Heart right ventricle (tissue), 16 donors: ENCODE data around the gene USP20. TPM values are rescaled to one million over a fixed set of nuclear protein-coding genes. Genes with fewer than 3 reads are reported as not detected.

Experiments
- ATAC-seq, 8 donors: fragments of 200-7000 bp; cut with Tn5 transposase; one replicate each; pipeline ENCODE4 v1.9.1; 2020; ENCODE audit warnings: mild to moderate bottlenecking in 8 of 8, moderate library complexity in 8 of 8, moderate number of reproducible peaks in 1 of 8
- DNase-seq, 2 donors: peaks; one replicate each; pipeline ENCODE4 v3.0.0-alpha.2; 2020
- H3K27ac ChIP-seq, 10 donors: fragments of 200-600 bp; sonication (generic) in 2 of 10; one replicate each; pipeline versions ENCODE4 v1.5.0 to v1.8.0; 2020 to 2022; ENCODE audit warnings: mild to moderate bottlenecking in 3 of 10
- H3K27me3 ChIP-seq, 7 donors: fragments of 200-600 bp; one replicate each; pipeline ENCODE4 v1.8.0; 2021 to 2022; ENCODE audit warnings: mild to moderate bottlenecking in 2 of 7
- H3K36me3 ChIP-seq, 9 donors: fragments of 200-600 bp; sonication (generic) in 1 of 9; one replicate each; pipeline versions ENCODE4 v1.5.0 to v1.8.0; 2020 to 2022; ENCODE audit warnings: mild to moderate bottlenecking in 2 of 9
- H3K4me1 ChIP-seq, 9 donors: fragments of 200-600 bp; sonication (generic) in 1 of 9; one replicate each; pipeline versions ENCODE4 v1.5.0 to v1.8.0; 2020 to 2022; ENCODE audit warnings: mild to moderate bottlenecking in 4 of 9
- H3K4me3 ChIP-seq, 10 donors: fragments of 200-600 bp; sonication (generic) in 2 of 10; one replicate each; pipeline versions ENCODE4 v1.5.0 to v1.8.0; 2020 to 2022; ENCODE audit warnings: mild to moderate bottlenecking in 7 of 10, moderate library complexity in 2 of 10
- H3K9me3 ChIP-seq, 11 donors: fragments of 200-600 bp in 10 of 11; sonication (generic) in 2 of 11; one replicate each; pipeline versions ENCODE4 v1.5.0 to v1.8.0; 2013 to 2022; ENCODE audit warnings: mild to moderate bottlenecking in 2 of 11, control low read depth in 1 of 11, moderate library complexity in 1 of 11
- WGBS, 2 donors: extraction: QIAGEN DNeasy Blood & Tissue Kit; methylation state at CpG; one replicate each; pipeline ENCODE4 v1.1.7; 2013; ENCODE audit warnings: inconsistent platforms in 1 of 2; 5-methylcytosine and 5-hydroxymethylcytosine counted together
- intact Hi-C, 10 donors: fragments of 100-400 bp; cut with DNase I; formaldehyde crosslinking; loops; one replicate each; pipeline versions ENCODE4 v1.11.1 to v1.14.2; 2022
- polyA plus RNA-seq, 2 donors: library from polyadenylated mRNA; stranded (reverse); fragments of 200-250 nt; gene quantifications; one replicate each; pipeline ENCODE4 v1.2.3, GENCODE V29; 2013
- total RNA-seq, 10 donors: library from RNA; stranded (reverse); fragmentation: NEBNext Ultra II Directional in 3 of 10; extraction: Animal tissue kit (Norgen Biotek cat#: 25700) in 3 of 10; gene quantifications; one replicate each; pipeline versions ENCODE4 v1.2.1 to v1.2.4, GENCODE V29; 2021 to 2023
- TF ChIP-seq, protein P1 (sequence below), 9 donors: fragments of 200-600 bp; sonication (generic) in 2 of 9; IDR thresholded peaks; one replicate each; pipeline versions ENCODE4 v1.5.0 to v1.8.0; 2021 to 2022; ENCODE audit warnings: antibody characterized with exemption in 9 of 9, mild to moderate bottlenecking in 5 of 9, moderate library complexity in 1 of 9
- donor health status: Arrhythmogenic right ventricular cardiomyopathy.
- donor health status: ischemic (EF 13 %, LVEDD 7.1; RV severe dilation, severe dysfunction).
- donor health status: healthy with polysubstance abuse.
- donor health status: DM: no; HTN: yes; CAD: no.
- donor health status: DM: no; HTN: no; CAD: no.
- donor health status: ischemic (EF 25% LVEDD 6.9; RV normal size, moderate dysfunction).
- donor health status: ischemic (EF 25% LVEDD 5.7; RV mildly dilated, moderate dysfunction).
- donor health status: healthy.
- donor health status: DM: yes; HTN: yes; CAD: no.
- donor health status: Ischemic cardiomyopathy.
- donor health status: ischemic (EF 35%, LVEDD 5.7; RV mildly dilated, moderate dysfunction).
- donor health status: nonischemic (EF 11% LVEDD 7.7; RV severe dilation, severe dysfunction).
- donor health status: DM: yes; HTN: yes; CAD: no.
- donor health status: PGD.
- donor health status: ischemic (EF 29% LVEDD 5.4; RV normal size, mild dysfunction).
- donor health status: nonischemic (EF 23%, LVEDD 6.1; RV moderate dilation, normal function).

Gene USP20
- total and polyA plus RNA-seq, 12 donors = 10.9 to 16.8 (median 12.5) TPM

DNA sequence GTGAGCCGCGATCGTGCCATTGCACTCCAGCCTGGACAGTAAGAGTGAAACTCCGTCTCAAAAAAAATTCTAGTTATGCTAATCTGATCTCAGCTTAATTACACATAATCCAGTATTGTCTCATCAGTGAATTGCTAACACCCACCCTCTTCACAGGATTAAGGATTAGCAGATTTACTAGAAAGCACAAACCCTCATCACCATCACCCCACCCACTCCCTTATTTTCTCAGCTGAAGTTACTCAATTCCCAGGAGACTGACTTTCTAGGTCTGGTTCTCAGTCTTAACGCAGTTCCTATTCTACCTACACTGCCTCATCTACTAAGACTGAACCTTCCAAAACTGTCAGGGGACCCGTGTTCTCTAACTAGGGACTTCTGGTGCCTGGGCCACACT is 23.3 kb upstream of the USP20 start:
- Histone ChIP-seq H3K36me3 (peaks cover 0 to 98% (median 30%) of the 10 kb centered on the region in 9 donors), H3K27me3 (no peaks in the 10 kb centered on the region), H3K4me3 (no peak overlapping the region), H3K27ac (no peak overlapping the region), H3K4me1 (no peaks in the 10 kb centered on the region), H3K9me3 (no peaks in the 10 kb centered on the region)
- DNase-seq = no peak
- 88% methylated on average over 6 of the region's 6 CpGs for WGBS, 2 donors
- intact Hi-C loops = no loop called here
- TF ChIP-seq, protein P1, sequence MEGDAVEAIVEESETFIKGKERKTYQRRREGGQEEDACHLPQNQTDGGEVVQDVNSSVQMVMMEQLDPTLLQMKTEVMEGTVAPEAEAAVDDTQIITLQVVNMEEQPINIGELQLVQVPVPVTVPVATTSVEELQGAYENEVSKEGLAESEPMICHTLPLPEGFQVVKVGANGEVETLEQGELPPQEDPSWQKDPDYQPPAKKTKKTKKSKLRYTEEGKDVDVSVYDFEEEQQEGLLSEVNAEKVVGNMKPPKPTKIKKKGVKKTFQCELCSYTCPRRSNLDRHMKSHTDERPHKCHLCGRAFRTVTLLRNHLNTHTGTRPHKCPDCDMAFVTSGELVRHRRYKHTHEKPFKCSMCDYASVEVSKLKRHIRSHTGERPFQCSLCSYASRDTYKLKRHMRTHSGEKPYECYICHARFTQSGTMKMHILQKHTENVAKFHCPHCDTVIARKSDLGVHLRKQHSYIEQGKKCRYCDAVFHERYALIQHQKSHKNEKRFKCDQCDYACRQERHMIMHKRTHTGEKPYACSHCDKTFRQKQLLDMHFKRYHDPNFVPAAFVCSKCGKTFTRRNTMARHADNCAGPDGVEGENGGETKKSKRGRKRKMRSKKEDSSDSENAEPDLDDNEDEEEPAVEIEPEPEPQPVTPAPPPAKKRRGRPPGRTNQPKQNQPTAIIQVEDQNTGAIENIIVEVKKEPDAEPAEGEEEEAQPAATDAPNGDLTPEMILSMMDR (IDR thresholded peaks at IDR 0.05) = no peak
- no peak for ATAC-seq

DNA sequence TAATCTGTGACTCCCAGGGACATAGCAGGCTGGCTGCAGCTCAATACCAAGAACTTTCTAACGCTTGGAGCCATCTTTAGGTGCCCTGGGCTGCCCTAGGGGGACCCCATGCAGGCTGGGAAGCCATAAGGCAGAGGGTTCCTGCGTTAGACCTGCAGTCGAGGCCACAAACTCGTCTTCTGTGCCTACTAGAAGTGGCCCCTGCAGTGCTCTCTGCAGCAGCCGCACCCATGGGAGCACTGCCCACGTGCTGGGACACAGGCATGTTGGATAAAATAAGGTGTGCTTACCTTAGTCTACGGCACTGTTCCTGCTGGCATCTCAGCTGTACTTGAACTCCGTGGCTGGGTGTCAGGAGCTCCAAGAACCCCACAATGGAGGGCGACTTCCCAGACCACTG is 22.9 kb upstream of the USP20 start:
- H3K4me3 ChIP-seq = no peak overlapping the region
- no peaks in the 10 kb centered on the region for H3K9me3 ChIP-seq
- no peak overlapping the region for H3K27ac ChIP-seq
- no peaks in the 10 kb centered on the region for H3K27me3 ChIP-seq
- no peak for ATAC-seq
- H3K36me3 ChIP-seq = peaks cover 0 to 98% (median 34%) of the 10 kb centered on the region in 9 donors
- 90% methylated on average over 9 of the region's 9 CpGs for WGBS, 2 donors
- intact Hi-C loops = no loop called here
- peaks cover 0 to 4% (median 0%) of the 10 kb centered on the region in 9 donors for H3K4me1 ChIP-seq
- no peak for DNase-seq
- TF ChIP-seq, protein P1 (IDR thresholded peaks at IDR 0.05) = no peak

DNA sequence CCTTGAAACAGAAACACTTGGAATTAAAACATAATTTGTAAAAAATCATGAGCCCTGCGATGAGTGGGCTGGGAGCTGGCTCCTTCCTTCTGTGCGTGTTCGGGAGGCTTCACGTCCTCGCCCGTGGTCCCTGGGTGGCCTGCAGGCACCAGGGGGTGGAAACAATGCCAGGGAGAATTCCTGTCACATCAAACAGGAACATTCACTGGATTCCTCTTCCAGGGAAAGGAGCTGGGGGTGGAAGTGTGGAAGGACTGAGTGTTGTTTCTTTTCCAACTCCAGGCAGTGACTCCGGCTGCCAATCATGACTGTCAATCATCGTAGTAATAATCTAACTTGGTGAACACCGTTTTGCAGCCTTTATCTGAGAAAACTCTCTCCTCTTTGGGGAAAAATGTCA is 21.6 kb upstream of the USP20 start:
- no peak overlapping the region for H3K27ac ChIP-seq
- peaks cover 0 to 8% (median 0%) of the 10 kb centered on the region in 9 donors for H3K4me1 ChIP-seq
- 81 to 82% methylated on average over 9 of the region's 9 CpGs for WGBS, 2 donors
- no peaks in the 10 kb centered on the region for H3K9me3 ChIP-seq
- no peaks in the 10 kb centered on the region for H3K27me3 ChIP-seq
- ATAC-seq (no peak), DNase-seq (no peak)
- H3K4me3 ChIP-seq = no peak overlapping the region
- TF ChIP-seq, protein P1 (IDR thresholded peaks at IDR 0.05) = no peak
- H3K36me3 ChIP-seq = peaks cover 0 to 99% (median 41%) of the 10 kb centered on the region in 9 donors
- intact Hi-C loops = no loop called here

DNA sequence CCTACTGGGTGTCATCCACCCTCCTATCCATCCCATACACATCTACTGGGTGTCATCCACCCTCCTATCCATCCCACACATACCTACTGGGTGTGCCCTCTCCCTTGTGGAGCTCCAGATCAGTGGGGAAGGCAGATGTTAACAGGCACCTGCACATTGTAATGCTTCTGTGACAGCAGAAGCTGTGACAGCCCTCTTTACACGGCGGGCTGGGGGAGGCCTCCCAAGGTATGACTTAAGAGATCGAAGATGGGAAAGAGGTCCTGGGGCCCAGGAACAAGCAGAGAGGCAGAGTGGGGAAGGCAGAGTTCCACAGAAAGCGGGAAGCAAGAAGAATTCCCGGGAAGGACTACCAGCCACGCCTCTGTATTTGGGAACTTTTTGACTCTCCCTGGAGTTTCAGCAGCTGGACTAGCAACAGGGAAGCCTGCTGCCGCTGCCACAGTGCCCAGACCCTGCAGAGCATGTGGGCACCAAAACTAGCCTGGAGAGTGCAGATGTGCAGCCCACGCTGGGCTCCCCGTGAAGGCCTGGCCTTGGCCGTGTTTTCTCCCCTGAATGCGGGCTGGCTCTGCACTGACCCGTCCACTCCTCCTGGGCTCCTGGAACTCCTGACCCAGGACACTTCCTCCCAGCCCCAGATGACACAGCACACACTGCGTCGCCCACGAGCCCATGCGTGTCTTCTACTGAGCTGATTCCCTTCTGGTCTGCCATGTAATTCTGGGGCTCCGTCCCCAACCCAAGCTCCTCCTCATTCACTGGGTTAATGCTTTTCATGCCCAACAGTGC is 20.6 kb upstream of the USP20 start:
- TF ChIP-seq, protein P1 (IDR thresholded peaks at IDR 0.05) = no peak
- H3K9me3 ChIP-seq = no peaks in the 10 kb centered on the region
- H3K4me1 ChIP-seq = peaks cover 0 to 8% (median 0%) of the 10 kb centered on the region in 9 donors
- DNase-seq = no peak
- no peak for ATAC-seq
- no peak overlapping the region for H3K27ac ChIP-seq
- WGBS, 2 donors = 85 to 86% methylated on average over 17 of the region's 17 CpGs
- intact Hi-C loops = no loop called here
- H3K4me3 ChIP-seq = no peak overlapping the region
- H3K27me3 ChIP-seq = no peaks in the 10 kb centered on the region
- H3K36me3 ChIP-seq = peaks cover 0 to 99% (median 39%) of the 10 kb centered on the region in 9 donors
